A673 (cell line): Measurements from ENCODE around the gene MARCO.

Experiments used
- EZH2 ChIP-seq: fragments of 200-600 bp; sonication (generic); IDR thresholded peaks from 2 replicates; pipeline ENCODE4 v1.6.1; 2017; ENCODE audit warnings: borderline replicate concordance, low read depth, mild to moderate bottlenecking, mixed read lengths, antibody characterized with exemption, low read length; ENCODE audit not compliant: poor library complexity, severe bottlenecking
- TF ChIP-seq, protein P1 (sequence below): fragments of 300-800, 200-600 bp; sonication (generic); conservative IDR thresholded peaks from 2 replicates; pipeline ENCODE4 v1.5.1; 2017; ENCODE audit warnings: low read depth, mild to moderate bottlenecking, antibody characterized with exemption, low read length, moderate library complexity, mixed read lengths

DNA sequence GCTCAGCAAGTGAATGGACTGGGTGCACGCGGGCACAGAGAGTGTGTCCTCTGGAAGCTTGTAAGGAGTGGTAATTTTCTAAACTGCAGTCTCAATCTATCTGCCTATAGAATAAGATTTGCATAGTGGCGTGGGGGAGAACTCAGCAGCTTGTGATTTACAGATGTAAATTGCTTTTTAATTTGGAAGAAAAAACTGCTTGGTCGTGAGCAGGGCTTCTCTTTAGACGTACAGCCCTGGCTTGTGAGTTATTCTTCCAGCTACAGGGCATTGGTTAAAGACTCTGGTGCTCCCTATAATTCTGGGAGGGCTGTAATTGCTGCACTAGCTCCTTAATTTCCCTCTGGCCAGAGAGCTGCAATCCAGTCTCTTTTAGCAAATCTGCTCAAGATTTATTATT is 84.9 kb downstream of the MARCO start:
- TF ChIP-seq, protein P1, sequence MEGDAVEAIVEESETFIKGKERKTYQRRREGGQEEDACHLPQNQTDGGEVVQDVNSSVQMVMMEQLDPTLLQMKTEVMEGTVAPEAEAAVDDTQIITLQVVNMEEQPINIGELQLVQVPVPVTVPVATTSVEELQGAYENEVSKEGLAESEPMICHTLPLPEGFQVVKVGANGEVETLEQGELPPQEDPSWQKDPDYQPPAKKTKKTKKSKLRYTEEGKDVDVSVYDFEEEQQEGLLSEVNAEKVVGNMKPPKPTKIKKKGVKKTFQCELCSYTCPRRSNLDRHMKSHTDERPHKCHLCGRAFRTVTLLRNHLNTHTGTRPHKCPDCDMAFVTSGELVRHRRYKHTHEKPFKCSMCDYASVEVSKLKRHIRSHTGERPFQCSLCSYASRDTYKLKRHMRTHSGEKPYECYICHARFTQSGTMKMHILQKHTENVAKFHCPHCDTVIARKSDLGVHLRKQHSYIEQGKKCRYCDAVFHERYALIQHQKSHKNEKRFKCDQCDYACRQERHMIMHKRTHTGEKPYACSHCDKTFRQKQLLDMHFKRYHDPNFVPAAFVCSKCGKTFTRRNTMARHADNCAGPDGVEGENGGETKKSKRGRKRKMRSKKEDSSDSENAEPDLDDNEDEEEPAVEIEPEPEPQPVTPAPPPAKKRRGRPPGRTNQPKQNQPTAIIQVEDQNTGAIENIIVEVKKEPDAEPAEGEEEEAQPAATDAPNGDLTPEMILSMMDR = no peak
- no peak for TF ChIP-seq EZH2
